ENCODE data around the gene DNTT. TPM values are rescaled to one million over a fixed set of nuclear protein-coding genes. Genes with fewer than 3 reads are reported as not detected.

Gene DNTT
- total RNA-seq, 1 donor: not detected

- TF ChIP-seq CTCF (IDR thresholded peaks at IDR 0.05; ENCODE audit: insufficient read depth, low read length): no peak
- no peak for DNase-seq (ENCODE audit: low read depth)
- H3K4me3 ChIP-seq (ENCODE audit: low read depth, low read length): no peak overlapping the region
These were observed 83.4 kb downstream of the DNTT start for GRCh38 chr10:96387601-96388000.

Other genes with a start within 250 kb of the DNTT start
- gene ZNF518A, start 174.1 kb upstream of the DNTT start, total RNA-seq (ENCODE audit: low replicate concordance): 8.6 and 20.8 TPM in 2 replicates
- not detected in 2 replicates for gene BLNK, start 32.9 kb upstream of the DNTT start, total RNA-seq (ENCODE audit: low replicate concordance)
- not detected in 2 replicates for gene OPALIN, start 54.6 kb downstream of the DNTT start, total RNA-seq (ENCODE audit: low replicate concordance)
- under 0.01 TPM in 2 replicates for gene TLL2, start 209.5 kb downstream of the DNTT start, total RNA-seq (ENCODE audit: low replicate concordance)